Activated CD4-positive, alpha-beta T cell treated with anti-CD3 and anti-CD28 coated beads, Interleukin-2, amount 50 U/mL, for 24 hours (primary cell): ENCODE results near the gene ZNF529.

Experiments used
- DNase-seq, 2 donors: peaks; one replicate each; pipeline ENCODE4 v3.0.0-alpha.2; 2020; ENCODE audit warnings: low read depth in 1 of 2, low spot score in 1 of 2

Gene ZNF529

DNA sequence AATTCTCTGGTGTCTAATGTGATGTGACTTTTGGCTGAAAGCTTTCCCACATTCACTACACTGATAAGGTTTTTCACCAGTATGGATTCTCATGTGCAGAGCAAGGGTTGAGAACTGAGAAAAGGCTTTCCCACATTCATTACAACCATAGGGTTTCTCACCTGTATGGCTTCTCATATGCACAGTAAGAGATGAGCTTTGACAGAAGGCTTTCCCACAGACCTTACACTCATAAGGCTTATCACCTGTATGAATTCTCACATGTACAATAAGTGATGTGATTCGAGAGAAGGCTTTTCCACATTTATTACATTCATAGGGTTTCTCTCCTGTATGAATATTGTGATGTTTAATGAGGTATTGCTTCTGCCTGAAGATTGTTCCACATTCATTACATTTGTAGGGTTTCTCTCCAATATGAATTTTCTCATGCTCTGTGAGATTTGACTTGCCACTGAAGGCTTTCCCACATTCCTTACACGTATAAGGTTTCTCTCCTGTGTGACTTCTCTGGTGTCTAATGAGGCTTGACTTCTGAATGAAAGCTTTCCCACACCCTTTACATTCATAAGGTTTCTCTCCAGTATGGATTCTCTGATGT lies 59.0 kb downstream of the ZNF529 start:
- DNase-seq: no peak

GRCh38 chr19:36508325-36508724 lies 64.8 kb downstream of the ZNF529 start:
- DNase-seq: no peak

GRCh38 chr19:36501973-36502372 lies 71.1 kb downstream of the ZNF529 start:
- DNase-seq: no peak

- no peak for DNase-seq
Observed at GRCh38 chr19:36497001-36497400, 76.1 kb downstream of the ZNF529 start.
